Psoas muscle (tissue), 8 donors: Measurements from ENCODE around the gene NEK5. TPM values are rescaled to one million over a fixed set of nuclear protein-coding genes. Genes with fewer than 3 reads are reported as not detected.

Source experiments
- ATAC-seq, 4 donors: fragments of 200-7000 bp; cut with Tn5 transposase; one replicate each; pipeline ENCODE4 v1.9.1; 2020; ENCODE audit warnings: moderate library complexity in 3 of 4, mild to moderate bottlenecking in 2 of 4
- DNase-seq, 2 donors: peaks; one replicate each; pipeline ENCODE4 v3.0.0-alpha.2; 2020
- H3K27ac ChIP-seq: fragments of 200-600 bp; one replicate; pipeline ENCODE4 v1.8.0; 2022
- H3K27me3 ChIP-seq, 3 donors: fragments of 200-600 bp in 1 of 3; one replicate each; pipeline versions ENCODE4 v1.6.1 to v1.8.0; 2013 to 2022; ENCODE audit warnings: low read length in 2 of 3, mild to moderate bottlenecking in 2 of 3, moderate library complexity in 1 of 3; ENCODE audit not compliant: insufficient read depth in 3 of 3
- H3K36me3 ChIP-seq, 2 donors: fragments of 200-600 bp in 1 of 2; one replicate each; pipeline versions ENCODE4 v1.6.1 to v1.8.0; 2013 to 2022; ENCODE audit warnings: low read depth in 1 of 2, mild to moderate bottlenecking in 1 of 2, moderate library complexity in 1 of 2; ENCODE audit not compliant: insufficient read depth in 1 of 2
- H3K4me1 ChIP-seq: fragments of 200-600 bp; one replicate; pipeline ENCODE4 v1.8.0; 2022
- H3K4me3 ChIP-seq: fragments of 200-600 bp; one replicate; pipeline ENCODE4 v1.8.0; 2022; ENCODE audit warnings: mild to moderate bottlenecking
- H3K9me3 ChIP-seq: fragments of 200-600 bp; one replicate; pipeline ENCODE4 v1.8.0; 2022
- WGBS, 3 donors: extraction: QIAGEN DNeasy Blood & Tissue Kit; methylation state at CpG; one replicate each; pipeline versions ENCODE4 v1.1.6 to v1.1.7; 2013; 5-methylcytosine and 5-hydroxymethylcytosine counted together
- intact Hi-C, 2 donors: fragments of 100-400 bp; cut with DNase I; formaldehyde crosslinking; loops; one replicate each; pipeline versions ENCODE4 v1.11.0 to v1.14.2; 2022
- polyA plus RNA-seq, 3 donors: library from polyadenylated mRNA; stranded (reverse); fragments of 200-250 nt; gene quantifications; one replicate each; pipeline ENCODE4 v1.2.3, GENCODE V29; 2013
- total RNA-seq, 4 donors: library from RNA; stranded (reverse); fragmentation: NEBNext Ultra II Directional in 2 of 4; extraction: Animal tissue kit (Norgen Biotek cat#: 25700) in 2 of 4; gene quantifications; one replicate each; pipeline versions ENCODE4 v1.2.1 to v1.2.4, GENCODE V29; 2021 to 2023
- TF ChIP-seq, protein P1 (sequence below): fragments of 200-600 bp; IDR thresholded peaks from one replicate; pipeline ENCODE4 v1.8.0; 2022; ENCODE audit warnings: antibody characterized with exemption
- donor health status: healthy with polysubstance abuse.
- donor health status: DM: no; HTN: no; CAD: no; lungs with moderate emphysema.
- donor health status: Bipolar disorder and iron deficiency.
- donor health status: healthy.
- donor health status: DM: yes; HTN: yes; CAD: no.
- donor health status: DM: no; HTN: no; CAD: no.
- donor health status: DM: no; HTN: no; CAD: no.
- donor health status: DM: yes; HTN: yes; CAD: no.

NEK5 gene
- total and polyA plus RNA-seq, 7 donors, result 0.03 to 0.48 (median 0.05) TPM; not detected in 4

DNA sequence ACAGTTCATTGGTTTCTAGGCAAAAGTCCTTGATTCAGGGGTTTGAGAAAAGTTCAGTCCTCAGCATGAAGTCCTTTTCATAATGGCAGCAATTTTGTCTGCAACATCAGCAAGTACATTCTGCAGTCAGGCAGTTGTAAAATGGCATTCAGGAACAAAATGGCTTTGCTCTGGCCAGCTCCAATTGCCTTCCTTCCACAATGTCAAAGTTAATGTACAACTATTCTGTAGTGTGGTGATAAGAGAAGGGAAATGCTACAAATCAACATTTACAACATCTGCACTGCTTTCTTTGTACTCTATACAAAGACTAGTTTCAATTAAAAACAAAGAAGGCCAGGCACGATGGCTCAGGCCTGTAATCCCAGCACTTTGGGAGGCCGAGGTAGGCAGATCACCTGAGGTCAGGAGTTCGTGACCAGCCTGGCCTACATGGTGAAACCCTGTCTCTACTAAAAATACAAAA is 32.3 kb upstream of the NEK5 start:
- DNase-seq (no peak), ATAC-seq (no peak)
- no peak overlapping the region for H3K4me3 ChIP-seq
- peaks cover 0 to 12% of the 10 kb centered on the region in 2 donors for H3K36me3 ChIP-seq
- H3K27me3 ChIP-seq, result no peaks in the 10 kb centered on the region
- TF ChIP-seq, protein P1, sequence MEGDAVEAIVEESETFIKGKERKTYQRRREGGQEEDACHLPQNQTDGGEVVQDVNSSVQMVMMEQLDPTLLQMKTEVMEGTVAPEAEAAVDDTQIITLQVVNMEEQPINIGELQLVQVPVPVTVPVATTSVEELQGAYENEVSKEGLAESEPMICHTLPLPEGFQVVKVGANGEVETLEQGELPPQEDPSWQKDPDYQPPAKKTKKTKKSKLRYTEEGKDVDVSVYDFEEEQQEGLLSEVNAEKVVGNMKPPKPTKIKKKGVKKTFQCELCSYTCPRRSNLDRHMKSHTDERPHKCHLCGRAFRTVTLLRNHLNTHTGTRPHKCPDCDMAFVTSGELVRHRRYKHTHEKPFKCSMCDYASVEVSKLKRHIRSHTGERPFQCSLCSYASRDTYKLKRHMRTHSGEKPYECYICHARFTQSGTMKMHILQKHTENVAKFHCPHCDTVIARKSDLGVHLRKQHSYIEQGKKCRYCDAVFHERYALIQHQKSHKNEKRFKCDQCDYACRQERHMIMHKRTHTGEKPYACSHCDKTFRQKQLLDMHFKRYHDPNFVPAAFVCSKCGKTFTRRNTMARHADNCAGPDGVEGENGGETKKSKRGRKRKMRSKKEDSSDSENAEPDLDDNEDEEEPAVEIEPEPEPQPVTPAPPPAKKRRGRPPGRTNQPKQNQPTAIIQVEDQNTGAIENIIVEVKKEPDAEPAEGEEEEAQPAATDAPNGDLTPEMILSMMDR, result no peak
- WGBS, 3 donors, result 78 to 91% (median 85%) methylated on average over 3 of the region's 3 CpGs
- H3K27ac ChIP-seq, result no peak overlapping the region
- intact Hi-C loops, result no loop called here
- no peaks in the 10 kb centered on the region for H3K9me3 ChIP-seq
- peaks cover 4% of the 10 kb centered on the region for H3K4me1 ChIP-seq

DNA sequence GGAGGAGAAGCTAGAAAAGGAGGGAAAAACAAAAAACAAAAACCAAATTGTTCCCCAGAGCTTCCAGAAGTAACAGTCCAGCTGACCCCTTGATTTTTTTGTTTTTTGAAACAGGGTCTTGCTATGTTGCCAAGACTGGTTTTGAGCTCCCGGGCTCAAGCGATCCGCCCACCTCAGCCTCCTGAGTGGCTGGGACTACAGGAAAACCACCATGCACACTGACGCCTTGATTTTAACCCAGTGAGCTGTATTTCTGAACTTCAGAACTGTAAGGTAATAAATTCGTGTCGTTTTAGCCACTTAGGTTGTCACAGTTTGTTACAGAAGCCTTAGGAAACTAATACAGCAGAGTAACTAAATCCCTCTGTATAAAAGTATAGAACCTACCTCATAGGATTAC is 31.6 kb upstream of the NEK5 start:
- Histone ChIP-seq H3K4me1 (peaks cover 4% of the 10 kb centered on the region), H3K27ac (no peak overlapping the region)
- 55 to 69% (median 64%) methylated on average over 6 of the region's 6 CpGs for WGBS, 3 donors

DNA sequence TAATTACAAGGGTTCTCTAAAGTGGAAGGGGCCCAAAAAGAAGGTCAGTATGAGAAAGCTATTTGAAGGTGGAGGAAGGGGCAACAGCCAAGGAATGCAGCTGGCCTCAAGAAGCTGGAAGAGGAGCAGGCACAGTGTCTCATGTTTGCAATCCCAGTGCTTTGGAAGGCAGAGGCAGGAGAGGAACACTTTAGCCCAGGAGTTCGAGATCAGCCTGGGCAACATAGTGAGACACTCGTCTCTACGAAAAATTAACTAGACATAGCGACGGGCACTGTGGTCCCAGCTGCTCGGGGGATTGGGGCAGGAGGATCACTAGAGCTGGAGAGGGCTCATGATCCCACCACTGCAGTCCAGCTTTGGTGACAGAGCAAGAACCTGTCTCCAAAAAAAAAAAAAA is 31.2 kb upstream of the NEK5 start:
- Histone ChIP-seq H3K4me3 (peak overlapping the region; percentile 97), H3K27me3 (no peaks in the 10 kb centered on the region), H3K9me3 (no peaks in the 10 kb centered on the region), H3K27ac (no peak overlapping the region), H3K4me1 (peaks cover 4% of the 10 kb centered on the region), H3K36me3 (peaks cover 0 to 6% of the 10 kb centered on the region in 2 donors)
- 90 to 95% (median 94%) methylated on average over 6 of the region's 6 CpGs for WGBS, 3 donors
- intact Hi-C loops, result no loop called here
- TF ChIP-seq, protein P1, result no peak
- no peak for DNase-seq
- ATAC-seq, result no peak

More for the DNA sequence above, 31.6 kb upstream of the NEK5 start:
- ATAC-seq, result no peak
- no peaks in the 10 kb centered on the region for H3K9me3 ChIP-seq
- TF ChIP-seq, protein P1, result no peak
- H3K4me3 ChIP-seq, result no peak overlapping the region
- peaks cover 0 to 6% of the 10 kb centered on the region in 2 donors for H3K36me3 ChIP-seq
- intact Hi-C loops, result no loop called here
- no peak for DNase-seq
- H3K27me3 ChIP-seq, result no peaks in the 10 kb centered on the region

DNA sequence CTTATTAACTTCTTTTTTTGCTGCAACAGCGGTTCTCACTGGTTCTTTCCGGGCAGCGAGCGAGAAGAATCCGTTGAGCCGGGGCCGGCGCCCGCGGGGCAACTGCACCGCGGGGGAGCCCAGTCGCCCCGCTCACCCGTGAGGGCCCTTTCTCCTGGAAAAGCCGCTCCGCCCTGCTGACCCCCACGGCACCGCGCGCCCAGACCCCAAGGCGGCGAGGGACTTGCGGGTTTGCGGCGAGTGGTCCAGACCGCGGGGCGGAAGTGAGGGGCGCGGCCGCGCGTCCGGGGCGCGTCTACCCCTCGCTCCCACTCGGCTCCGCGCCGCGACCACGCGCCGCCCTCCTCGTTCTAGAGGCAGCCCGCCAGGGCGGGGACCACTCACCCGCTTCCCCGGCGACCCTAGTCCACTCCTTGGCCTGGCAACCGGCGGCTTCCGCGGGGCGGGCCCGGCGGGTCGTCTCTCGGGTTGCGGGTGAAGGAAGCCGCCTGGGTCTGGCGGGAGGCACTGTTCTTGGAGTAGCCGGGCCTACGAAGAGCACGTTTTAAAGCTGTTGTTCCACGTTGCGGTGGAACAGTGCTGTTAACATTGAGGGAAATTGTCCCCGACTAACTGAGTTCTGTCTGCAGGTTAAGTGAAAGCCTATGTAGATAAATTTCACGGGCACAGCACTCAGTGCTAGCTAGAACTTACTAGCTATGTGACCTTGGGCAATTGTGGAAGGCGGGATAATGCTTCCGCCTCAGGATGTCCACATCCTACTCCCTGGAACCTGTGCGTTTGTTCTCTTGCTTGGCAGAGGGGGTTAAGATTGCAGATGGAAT is 30.5 kb upstream of the NEK5 start, which contains the start of gene NEK3:
TSS of gene NEK3 (minus strand) at position 439 of the 824 bp plus-strand sequence. CDS start 3,406 bp downstream, outside the sequence.
- Histone ChIP-seq H3K9me3 (no peaks in the 10 kb centered on the region), H3K4me3 (peak within 1 kb of the TSS; percentile 97), H3K27me3 (no peaks in the 10 kb centered on the region), H3K4me1 (peaks cover 4% of the 10 kb centered on the region), H3K27ac (peak within 1 kb of the TSS; percentile 76), H3K36me3 (peaks cover 0 to 3% of the 10 kb centered on the region in 2 donors)
- 2 to 4% (median 3%) methylated on average over 68 to 74 of the region's 74 CpGs for WGBS, 3 donors
- intact Hi-C loops, result no loop called here
- peak; percentile 90 to 97 (median 94) for ATAC-seq
- DNase-seq, result peak; percentile 74 to 85
- TF ChIP-seq, protein P1, result no peak
